HG03378 (cell line): Measurements from ENCODE around the gene C17orf58.
A peak's percentile ranks its signal among the peaks of the same experiment; 100 is the strongest.
"Not testable (repeated sequence)": the region's sequence is repeated elsewhere in the genome, so short reads cannot be mapped to it uniquely, and the experiment has no call there.

Experiments used
- ATAC-seq: cut with Tn5 transposase; IDR thresholded peaks from one replicate; pipeline ENCODE4 v1.9.1; 2021; ENCODE audit warnings: mild to moderate bottlenecking, moderate library complexity; ENCODE audit not compliant: unreplicated experiment

Gene C17orf58

GRCh38 chr17:68006797-68007196, 10.5 kb upstream of the C17orf58 start:
- ATAC-seq, result no peak

GRCh38 chr17:68004201-68004600, 7.9 kb upstream of the C17orf58 start:
- no peak for ATAC-seq

GRCh38 chr17:67999291-67999911, 3.1 kb upstream of the C17orf58 start:
- no peak for ATAC-seq

GRCh38 chr17:67998466-67998865, 2.2 kb upstream of the C17orf58 start:
- ATAC-seq, result no peak

- no peak for ATAC-seq
Observed at GRCh38 chr17:67995570-67996263, 552 bp downstream of the C17orf58 start.

GRCh38 chr17:67994817-67995569, 1.3 kb downstream of the C17orf58 start:
- no peak for ATAC-seq

- no peak for ATAC-seq
Observed at GRCh38 chr17:67993998-67994361, 2.3 kb downstream of the C17orf58 start.

GRCh38 chr17:67993153-67993997, 2.9 kb downstream of the C17orf58 start:
- ATAC-seq, result peak; percentile 42

- ATAC-seq, result peak; percentile 13
Observed at GRCh38 chr17:67992548-67993152, 3.6 kb downstream of the C17orf58 start.

- no peak for ATAC-seq
Observed at GRCh38 chr17:67990909-67991308, 5.4 kb downstream of the C17orf58 start.

- no peak for ATAC-seq
Observed at GRCh38 chr17:67983383-67983688, 12.9 kb downstream of the C17orf58 start.

- ATAC-seq, result no peak
Observed at GRCh38 chr17:67982686-67983382, 13.4 kb downstream of the C17orf58 start.

GRCh38 chr17:67982034-67982640, 14.1 kb downstream of the C17orf58 start:
- no peak for ATAC-seq

GRCh38 chr17:67980883-67981282, 15.4 kb downstream of the C17orf58 start:
- ATAC-seq, result not testable (repeated sequence)

GRCh38 chr17:67980456-67980855, 15.8 kb downstream of the C17orf58 start:
- ATAC-seq, result no peak

- ATAC-seq, result not testable (repeated sequence)
Observed at GRCh38 chr17:67976306-67976705, 20.0 kb downstream of the C17orf58 start.

GRCh38 chr17:67974598-67975066, 21.6 kb downstream of the C17orf58 start:
- no peak for ATAC-seq

- ATAC-seq, result no peak
Observed at GRCh38 chr17:67974185-67974584, 22.1 kb downstream of the C17orf58 start.

- no peak for ATAC-seq
Observed at GRCh38 chr17:67970783-67971182, 25.5 kb downstream of the C17orf58 start.

GRCh38 chr17:67963145-67963572, 33.1 kb downstream of the C17orf58 start:
- not testable (repeated sequence) for ATAC-seq
